ENCODE measurements around the gene USP17L21.
"Not testable (repeated sequence)": the region's sequence is repeated elsewhere in the genome, so short reads cannot be mapped to it uniquely, and the experiment has no call there.

Gene USP17L21

GRCh38 chr4:9262572-9262971 lies at the start of gene USP17L21:
TSS of gene USP17L21 (plus strand) at chr4:9262872. CDS start at chr4:9262872, 0 bp downstream.
- in situ Hi-C loops (cut with MboI; ENCODE audit: low pct_unique_long_range_greater_than_20kb, low sequenced_read_pairs): not testable (repeated sequence)

DNA sequence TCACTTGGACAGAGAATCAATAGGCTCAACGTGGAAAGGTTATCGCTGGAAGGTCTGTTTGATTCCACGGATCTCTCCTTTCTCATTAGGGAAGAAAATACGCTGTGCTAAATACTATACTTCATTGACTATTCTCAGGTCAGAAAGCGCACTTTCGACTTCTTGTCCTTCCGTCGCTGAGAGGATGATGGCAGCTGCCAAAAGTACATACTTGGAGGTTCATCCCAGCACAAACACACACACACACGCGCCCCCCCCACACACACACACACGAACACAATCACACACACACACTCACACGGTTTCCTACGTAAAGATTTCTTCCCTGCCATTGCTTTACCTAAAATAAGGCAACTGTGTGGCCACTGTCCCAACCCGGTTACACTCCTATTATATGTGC lies 48.0 kb upstream of the USP17L21 start:
- DNase-seq; in situ Hi-C loops (cut with MboI; ENCODE audit: low pct_unique_long_range_greater_than_20kb, low sequenced_read_pairs): not testable (repeated sequence)

More at GRCh38 chr4:9262572-9262971, at the start of gene USP17L21:
- not testable (repeated sequence) for DNase-seq

- DNase-seq; in situ Hi-C loops (cut with MboI; ENCODE audit: low pct_unique_long_range_greater_than_20kb, low sequenced_read_pairs): not testable (repeated sequence)
These were observed 47.6 kb upstream of the USP17L21 start, which contains the start of gene USP17L11 for GRCh38 chr4:9215105-9215504. TSS of gene USP17L11 (plus strand) at chr4:9215405. CDS start at chr4:9215405, 0 bp downstream.

DNA sequence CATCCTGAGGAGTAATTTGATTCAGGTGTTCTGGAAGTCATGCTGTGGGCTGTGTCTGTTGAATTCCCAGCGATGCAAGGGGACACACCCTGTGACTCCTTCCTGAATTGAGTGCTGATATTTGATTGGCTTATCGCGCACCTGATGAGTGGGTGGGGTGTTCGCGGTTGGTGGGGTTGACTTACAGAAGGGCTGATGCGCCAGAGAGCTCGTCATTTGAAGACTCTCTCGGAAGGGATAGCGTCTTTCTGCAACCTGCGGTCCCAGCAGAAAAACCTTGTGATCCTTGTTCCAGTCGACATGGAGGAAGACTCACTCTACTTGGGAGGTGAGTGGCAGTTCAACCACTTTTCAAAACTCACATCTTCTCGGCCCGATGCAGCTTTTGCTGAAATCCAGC lies 42.8 kb upstream of the USP17L21 start, which contains the start of gene USP17L12:
Gene USP17L12 (plus strand): TSS at position 301 of the 400 bp plus-strand sequence. CDS start 0 bp downstream, at position 301.
- in situ Hi-C loops (cut with MboI; ENCODE audit: low pct_unique_long_range_greater_than_20kb, low sequenced_read_pairs); DNase-seq: not testable (repeated sequence)

DNA sequence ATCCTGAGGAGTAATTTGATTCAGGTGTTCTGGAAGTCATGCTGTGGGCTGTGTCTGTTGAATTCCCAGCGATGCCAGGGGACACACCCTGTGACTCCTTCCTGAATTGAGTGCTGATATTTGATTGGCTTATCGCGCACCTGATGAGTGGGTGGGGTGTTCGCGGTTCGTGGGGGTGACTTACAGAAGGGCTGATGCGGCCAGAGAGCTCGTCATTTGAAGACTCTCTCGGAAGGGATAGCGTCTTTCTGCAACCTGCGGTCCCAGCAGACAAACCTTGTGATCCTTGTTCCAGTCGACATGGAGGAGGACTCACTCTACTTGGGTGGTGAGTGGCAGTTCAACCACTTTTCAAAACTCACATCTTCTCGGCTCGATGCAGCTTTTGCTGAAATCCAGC lies 38.1 kb upstream of the USP17L21 start, which contains the start of gene USP17L13:
Gene USP17L13 (plus strand): TSS at position 301 of the 400 bp plus-strand sequence. CDS start 0 bp downstream, at position 301.
- DNase-seq; in situ Hi-C loops (cut with MboI; ENCODE audit: low pct_unique_long_range_greater_than_20kb, low sequenced_read_pairs): not testable (repeated sequence)

GRCh38 chr4:9230249-9230648 lies 32.4 kb upstream of the USP17L21 start:
- in situ Hi-C loops (cut with MboI; ENCODE audit: low pct_unique_long_range_greater_than_20kb, low sequenced_read_pairs); DNase-seq: not testable (repeated sequence)

DNA sequence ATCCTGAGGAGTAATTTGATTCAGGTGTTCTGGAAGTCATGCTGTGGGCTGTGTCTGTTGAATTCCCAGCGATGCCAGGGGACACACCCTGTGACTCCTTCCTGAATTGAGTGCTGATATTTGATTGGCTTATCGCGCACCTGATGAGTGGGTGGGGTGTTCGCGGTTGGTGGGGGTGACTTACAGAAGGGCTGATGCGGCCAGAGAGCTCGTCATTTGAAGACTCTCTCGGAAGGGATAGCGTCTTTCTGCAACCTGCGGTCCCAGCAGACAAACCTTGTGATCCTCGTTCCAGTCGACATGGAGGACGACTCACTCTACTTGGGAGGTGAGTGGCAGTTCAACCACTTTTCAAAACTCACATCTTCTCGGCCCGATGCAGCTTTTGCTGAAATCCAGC lies 28.6 kb upstream of the USP17L21 start, which contains the start of gene USP17L15:
Gene USP17L15 (plus strand): TSS at position 301 of the 400 bp plus-strand sequence. CDS start 0 bp downstream, at position 301.
- in situ Hi-C loops (cut with MboI; ENCODE audit: low pct_unique_long_range_greater_than_20kb, low sequenced_read_pairs); DNase-seq: not testable (repeated sequence)

GRCh38 chr4:9238461-9238860 lies 24.2 kb upstream of the USP17L21 start:
- DNase-seq; in situ Hi-C loops (cut with MboI; ENCODE audit: low pct_unique_long_range_greater_than_20kb, low sequenced_read_pairs): not testable (repeated sequence)

DNA sequence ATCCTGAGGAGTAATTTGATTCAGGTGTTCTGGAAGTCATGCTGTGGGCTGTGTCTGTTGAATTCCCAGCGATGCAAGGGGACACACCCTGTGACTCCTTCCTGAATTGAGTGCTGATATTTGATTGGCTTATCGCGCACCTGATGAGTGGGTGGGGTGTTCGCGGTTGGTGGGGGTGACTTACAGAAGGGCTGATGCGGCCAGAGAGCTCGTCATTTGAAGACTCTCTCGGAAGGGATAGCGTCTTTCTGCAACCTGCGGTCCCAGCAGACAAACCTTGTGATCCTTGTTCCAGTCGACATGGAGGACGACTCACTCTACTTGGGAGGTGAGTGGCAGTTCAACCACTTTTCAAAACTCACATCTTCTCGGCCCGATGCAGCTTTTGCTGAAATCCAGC lies 19.1 kb upstream of the USP17L21 start, which contains the start of gene USP17L17:
Gene USP17L17 (plus strand): TSS at position 301 of the 400 bp plus-strand sequence. CDS start 0 bp downstream, at position 301.
- in situ Hi-C loops (cut with MboI; ENCODE audit: low pct_unique_long_range_greater_than_20kb, low sequenced_read_pairs); DNase-seq: not testable (repeated sequence)

DNA sequence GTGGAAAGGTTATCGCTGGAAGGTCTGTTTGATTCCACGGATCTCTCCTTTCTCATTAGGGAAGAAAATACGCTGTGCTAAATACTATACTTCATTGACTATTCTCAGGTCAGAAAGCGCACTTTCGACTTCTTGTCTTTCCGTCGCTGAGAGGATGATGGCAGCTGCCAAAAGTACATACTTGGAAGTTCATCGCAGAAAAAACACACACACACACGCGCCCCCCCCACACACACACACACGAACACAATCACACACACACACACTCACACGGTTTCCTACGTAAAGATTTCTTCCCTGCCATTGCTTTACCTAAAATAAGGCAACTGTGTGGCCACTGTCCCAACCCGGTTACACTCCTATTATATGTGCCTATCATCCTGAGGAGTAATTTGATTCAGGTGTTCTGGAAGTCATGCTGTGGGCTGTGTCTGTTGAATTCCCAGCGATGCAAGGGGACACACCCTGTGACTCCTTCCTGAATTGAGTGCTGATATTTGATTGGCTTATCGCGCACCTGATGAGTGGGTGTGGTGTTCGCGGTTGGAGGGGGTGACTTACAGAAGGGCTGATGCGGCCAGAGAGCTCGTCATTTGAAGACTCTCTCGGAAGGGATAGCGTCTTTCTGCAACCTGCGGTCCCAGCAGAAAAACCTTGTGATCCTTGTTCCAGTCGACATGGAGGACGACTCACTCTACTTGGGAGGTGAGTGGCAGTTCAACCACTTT lies 14.6 kb upstream of the USP17L21 start, which contains the start of gene USP17L18:
Gene USP17L18 (plus strand): TSS at position 678 of the 728 bp plus-strand sequence. CDS start 0 bp downstream, at position 678.
- in situ Hi-C loops (cut with MboI; ENCODE audit: low pct_unique_long_range_greater_than_20kb, low sequenced_read_pairs); DNase-seq: not testable (repeated sequence)

DNA sequence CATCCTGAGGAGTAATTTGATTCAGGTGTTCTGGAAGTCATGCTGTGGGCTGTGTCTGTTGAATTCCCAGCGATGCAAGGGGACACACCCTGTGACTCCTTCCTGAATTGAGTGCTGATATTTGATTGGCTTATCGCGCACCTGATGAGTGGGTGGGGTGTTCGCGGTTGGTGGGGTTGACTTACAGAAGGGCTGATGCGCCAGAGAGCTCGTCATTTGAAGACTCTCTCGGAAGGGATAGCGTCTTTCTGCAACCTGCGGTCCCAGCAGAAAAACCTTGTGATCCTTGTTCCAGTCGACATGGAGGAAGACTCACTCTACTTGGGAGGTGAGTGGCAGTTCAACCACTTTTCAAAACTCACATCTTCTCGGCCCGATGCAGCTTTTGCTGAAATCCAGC lies 9.6 kb upstream of the USP17L21 start, which contains the start of gene USP17L19:
Gene USP17L19 (plus strand): TSS at position 301 of the 400 bp plus-strand sequence. CDS start 0 bp downstream, at position 301.
- in situ Hi-C loops (cut with MboI; ENCODE audit: low pct_unique_long_range_greater_than_20kb, low sequenced_read_pairs); DNase-seq: not testable (repeated sequence)

- in situ Hi-C loops (cut with MboI; ENCODE audit: low pct_unique_long_range_greater_than_20kb, low sequenced_read_pairs); DNase-seq: not testable (repeated sequence)
These were observed 4.8 kb upstream of the USP17L21 start, which contains the start of gene USP17L20 for GRCh38 chr4:9257824-9258223. TSS of gene USP17L20 (plus strand) at chr4:9258124. CDS start at chr4:9258124, 0 bp downstream.

DNA sequence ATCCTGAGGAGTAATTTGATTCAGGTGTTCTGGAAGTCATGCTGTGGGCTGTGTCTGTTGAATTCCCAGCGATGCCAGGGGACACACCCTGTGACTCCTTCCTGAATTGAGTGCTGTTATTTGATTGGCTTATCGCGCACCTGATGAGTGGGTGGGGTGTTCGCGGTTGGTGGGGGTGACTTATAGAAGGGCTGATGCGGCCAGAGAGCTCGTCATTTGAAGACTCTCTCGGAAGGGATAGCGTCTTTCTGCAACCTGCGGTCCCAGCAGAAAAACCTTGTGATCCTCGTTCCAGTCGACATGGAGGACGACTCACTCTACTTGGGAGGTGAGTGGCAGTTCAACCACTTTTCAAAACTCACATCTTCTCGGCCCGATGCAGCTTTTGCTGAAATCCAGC lies 4.6 kb downstream of the USP17L21 start, which contains the start of gene USP17L22:
Gene USP17L22 (plus strand): TSS at position 301 of the 400 bp plus-strand sequence. CDS start 0 bp downstream, at position 301.
- in situ Hi-C loops (cut with MboI; ENCODE audit: low pct_unique_long_range_greater_than_20kb, low sequenced_read_pairs); DNase-seq: not testable (repeated sequence)

DNA sequence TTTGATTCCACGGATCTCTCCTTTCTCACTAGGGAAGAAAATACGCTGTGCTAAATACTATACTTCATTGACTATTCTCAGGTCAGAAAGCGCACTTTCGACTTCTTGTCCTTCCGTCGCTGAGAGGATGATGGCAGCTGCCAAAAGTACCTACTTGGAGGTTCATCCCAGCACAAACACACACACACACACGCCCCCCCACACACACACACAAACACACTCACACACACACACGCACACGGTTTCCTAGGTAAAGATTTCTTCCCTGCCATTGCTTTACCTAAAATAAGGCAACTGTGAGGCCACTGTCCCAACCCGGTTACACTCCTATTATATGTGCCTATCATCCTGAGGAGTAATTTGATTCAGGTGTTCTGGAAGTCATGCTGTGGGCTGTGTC lies 9.0 kb downstream of the USP17L21 start:
- in situ Hi-C loops (cut with MboI; ENCODE audit: low pct_unique_long_range_greater_than_20kb, low sequenced_read_pairs); DNase-seq: not testable (repeated sequence)

All from KBM-7 (cell line).